NCI-H146 treated with DMSO at 0.1 percent for 48 hours (cell line): Measurements from ENCODE around the gene ZBTB9.
"Not testable (repeated sequence)": the region's sequence is repeated elsewhere in the genome, so short reads cannot be mapped to it uniquely, and the experiment has no call there.

Source experiments
- DNase-seq: peaks from one replicate; lab custom pipeline; 2025; ENCODE audit not compliant: unreplicated experiment; lab: John Stamatoyannopoulos, UW

The ZBTB9 gene

DNA sequence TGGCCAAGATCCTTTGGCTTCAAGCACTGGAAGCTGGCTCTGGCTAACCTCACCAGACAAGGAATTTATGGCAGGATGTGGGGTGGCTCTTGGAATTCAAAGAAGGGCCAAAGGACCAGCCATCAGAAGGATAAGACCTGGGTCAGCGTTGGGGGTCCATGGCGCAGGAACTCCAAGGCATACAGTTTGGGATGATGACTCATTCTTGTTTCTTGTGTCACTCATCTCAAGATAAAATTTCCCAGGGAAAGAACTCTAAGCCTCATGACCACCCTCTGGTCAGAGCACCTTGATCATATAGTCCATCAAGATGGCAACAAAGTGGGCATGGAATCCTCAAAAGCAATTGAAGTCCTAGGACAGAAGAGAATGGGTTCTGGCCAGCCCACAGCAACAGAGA lies 4.8 kb downstream of the ZBTB9 start:
- no peak for DNase-seq

- DNase-seq, result no peak
These were observed 11.8 kb downstream of the ZBTB9 start for GRCh38 chr6:33466075-33466735.

DNA sequence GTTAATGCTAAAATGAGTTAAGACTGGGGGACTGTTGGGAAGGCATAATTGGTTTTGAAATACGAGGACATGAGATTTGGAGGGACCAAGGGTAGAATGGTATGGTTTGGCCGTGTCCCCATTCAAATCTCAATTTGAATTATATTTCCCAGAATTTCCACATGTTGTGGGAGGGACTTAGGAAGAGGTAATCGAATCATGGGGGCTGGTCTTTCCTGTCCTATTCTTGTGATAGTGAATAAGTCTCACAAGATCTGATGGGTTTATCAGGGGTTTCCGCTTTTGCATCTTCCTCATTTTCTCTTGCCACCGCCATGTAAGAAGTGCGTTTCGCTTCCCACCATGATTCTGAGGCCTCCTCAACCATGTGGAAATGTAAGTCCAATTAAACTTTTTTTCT lies 12.7 kb downstream of the ZBTB9 start:
- DNase-seq, result no peak

- no peak for DNase-seq
These were observed 15.3 kb downstream of the ZBTB9 start for GRCh38 chr6:33469661-33470060.

DNA sequence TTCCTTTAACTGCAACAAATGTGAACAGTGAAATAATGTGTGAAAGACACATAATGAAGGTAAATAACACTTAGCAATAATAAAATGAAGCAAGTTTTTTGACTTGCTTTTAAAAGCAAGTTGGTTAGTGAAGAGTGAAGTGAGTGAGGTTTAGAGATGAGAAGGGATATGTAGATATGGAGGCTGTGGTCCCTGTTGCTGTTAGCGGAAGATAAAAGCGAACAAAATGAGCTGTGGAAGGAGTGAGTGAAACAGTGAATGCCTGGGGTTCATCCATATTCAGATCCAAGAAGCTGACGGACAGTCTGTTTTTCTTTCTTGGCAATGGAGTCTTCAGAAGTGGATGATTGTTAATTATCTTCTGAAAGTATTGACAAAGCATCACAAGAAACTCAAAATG lies 23.5 kb downstream of the ZBTB9 start:
- DNase-seq, result no peak

GRCh38 chr6:33481192-33481591 lies 26.8 kb downstream of the ZBTB9 start:
- no peak for DNase-seq

DNA sequence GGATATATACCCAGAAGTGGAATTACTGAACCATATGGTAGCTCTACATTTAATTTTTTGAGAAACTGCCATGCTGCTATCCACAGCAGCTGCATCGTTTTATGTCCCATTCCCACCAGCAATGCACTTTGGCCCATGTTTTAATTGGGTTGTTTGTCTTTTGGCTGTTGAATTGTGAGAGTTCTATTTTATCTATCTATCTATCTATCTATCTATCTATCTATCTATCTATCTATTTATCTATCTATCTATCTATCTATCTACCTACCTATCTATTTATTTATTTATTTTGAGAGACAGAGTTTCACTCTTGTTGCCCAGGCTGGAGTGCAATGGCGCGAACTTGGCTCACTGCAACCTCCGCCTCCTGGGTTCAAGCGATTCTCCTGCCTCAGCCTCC lies 28.2 kb downstream of the ZBTB9 start:
- DNase-seq, result not testable (repeated sequence)

GRCh38 chr6:33483678-33484077 lies 29.3 kb downstream of the ZBTB9 start:
- no peak for DNase-seq

DNA sequence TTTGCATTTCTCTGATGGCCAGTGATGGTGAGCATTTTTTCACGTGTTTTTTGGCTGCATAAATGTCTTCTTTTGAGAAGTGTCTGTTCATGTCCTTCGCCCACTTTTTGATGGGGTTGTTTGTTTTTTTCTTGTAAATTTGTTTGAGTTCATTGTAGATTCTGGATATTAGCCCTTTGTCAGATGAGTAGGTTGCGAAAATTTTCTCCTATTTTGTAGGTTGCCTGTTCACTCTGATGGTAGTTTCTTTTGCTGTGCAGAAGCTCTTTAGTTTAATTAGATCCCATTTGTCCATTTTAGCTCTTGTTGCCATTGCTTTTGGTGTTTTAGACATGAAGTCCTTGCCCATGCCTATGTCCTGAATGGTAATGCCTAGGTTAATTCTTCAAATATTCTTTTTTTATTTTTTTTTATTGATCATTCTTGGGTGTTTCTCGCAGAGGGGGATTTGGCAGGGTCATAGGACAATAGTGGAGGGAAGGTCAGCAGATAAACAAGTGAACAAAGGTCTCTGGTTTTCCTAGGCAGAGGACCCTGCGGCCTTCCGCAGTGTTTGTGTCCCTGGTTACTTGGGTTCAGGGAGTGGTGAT lies 30.4 kb downstream of the ZBTB9 start:
- not testable (repeated sequence) for DNase-seq

- not testable (repeated sequence) for DNase-seq
These were observed 31.3 kb downstream of the ZBTB9 start for GRCh38 chr6:33485680-33486079.

DNA sequence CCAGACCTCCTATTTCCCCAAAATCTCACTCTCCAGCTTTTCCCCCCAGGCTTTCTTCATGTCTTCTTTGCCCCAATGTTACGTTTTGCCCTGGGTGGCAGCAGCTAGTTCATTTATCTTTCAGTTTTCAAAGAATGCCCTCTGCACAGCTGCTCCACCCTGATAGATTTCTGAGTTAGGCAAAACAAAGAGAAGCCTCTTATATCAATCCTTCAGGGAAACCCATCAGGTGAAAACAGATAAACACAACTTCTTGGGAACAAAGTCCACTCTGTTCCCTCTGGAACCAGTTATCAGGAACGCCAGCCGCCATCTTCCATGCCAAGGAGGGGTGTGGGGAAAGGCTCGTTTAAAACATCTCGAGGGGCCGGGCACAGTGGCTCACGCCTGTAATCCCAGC lies 34.0 kb downstream of the ZBTB9 start:
- no peak for DNase-seq

GRCh38 chr6:33490198-33490597 lies 35.8 kb downstream of the ZBTB9 start:
- DNase-seq, result peak; percentile 29

GRCh38 chr6:33490621-33491020 lies 36.2 kb downstream of the ZBTB9 start:
- DNase-seq, result peak; percentile 22

GRCh38 chr6:33492093-33492492 lies 37.7 kb downstream of the ZBTB9 start:
- DNase-seq, result no peak

GRCh38 chr6:33497157-33497556 lies 42.8 kb downstream of the ZBTB9 start:
- no peak for DNase-seq

DNA sequence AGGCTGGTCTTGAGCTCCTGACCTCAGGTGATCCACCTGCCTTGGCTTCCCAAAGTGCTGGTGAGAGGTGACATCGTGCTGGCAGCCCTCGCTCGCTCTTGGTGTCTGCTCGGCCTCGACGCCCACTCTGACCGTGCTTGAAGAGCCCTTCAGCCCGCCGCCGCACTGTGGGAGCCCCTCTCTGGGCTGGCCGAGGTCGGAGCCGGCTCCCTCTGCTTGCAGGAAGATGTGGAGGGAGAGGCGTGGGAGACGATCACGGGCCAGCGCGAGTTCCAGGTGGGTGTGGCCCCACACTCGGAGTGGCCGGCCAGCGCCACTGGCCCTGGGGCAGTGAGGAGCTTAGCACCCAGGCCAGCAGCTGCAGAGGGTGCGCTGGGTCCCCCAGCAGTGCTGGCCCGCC lies 48.1 kb downstream of the ZBTB9 start:
- no peak for DNase-seq

GRCh38 chr6:33504486-33504885 lies 50.1 kb downstream of the ZBTB9 start:
- no peak for DNase-seq

DNA sequence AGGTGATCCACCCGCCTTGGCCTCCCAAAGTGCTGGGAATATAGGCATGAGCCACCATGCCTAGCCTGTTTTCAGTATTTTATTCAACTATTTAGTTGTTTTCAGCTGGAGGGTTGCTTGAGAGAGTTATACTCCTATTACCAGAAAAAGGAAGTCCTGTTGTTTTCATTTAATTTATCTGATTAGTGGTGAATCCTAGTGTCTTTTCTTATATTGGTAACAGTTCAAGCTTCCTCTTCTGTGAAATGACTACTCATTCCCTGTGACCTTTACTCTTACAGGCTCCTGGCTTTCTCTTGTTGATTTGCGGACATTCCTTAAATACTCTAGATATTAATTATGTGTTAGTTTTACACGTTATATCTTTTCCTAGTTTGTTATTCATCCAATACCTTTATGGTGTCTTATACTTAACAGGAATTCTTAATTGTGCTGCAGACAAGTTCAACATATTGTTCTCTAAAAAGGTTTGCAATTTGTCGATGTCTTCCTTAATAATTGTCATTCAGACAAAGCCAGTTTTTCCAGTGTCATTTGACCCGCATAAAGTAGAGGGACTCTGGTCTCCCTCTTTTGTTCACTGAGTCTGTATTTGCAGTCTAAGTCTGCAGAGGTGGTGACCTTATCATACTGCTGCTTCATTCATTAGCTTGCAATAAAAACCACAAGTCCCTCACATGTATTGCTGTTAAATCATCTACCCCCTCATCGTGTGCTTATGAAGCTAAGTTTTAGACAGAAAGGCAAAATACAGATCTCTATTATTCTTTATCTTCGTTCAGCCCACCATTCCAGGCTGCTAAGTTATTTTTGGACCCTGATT lies 51.4 kb downstream of the ZBTB9 start:
- no peak for DNase-seq
